IMR-90 (cell line): Measurements from ENCODE around the gene FAM78A.

ENCODE experiments used
- CEBPB ChIP-seq: IDR thresholded peaks from 2 replicates; pipeline ENCODE4 v1.6.1; 2012; ENCODE audit warnings: low read depth, low read length, improper control_type of control experiment
- CHD1 ChIP-seq: IDR thresholded peaks from 2 replicates; pipeline ENCODE4 v1.6.1; 2012; ENCODE audit warnings: low read depth, low read length, improper control_type of control experiment
- CTCF ChIP-seq: conservative IDR thresholded peaks from 2 replicates; pipeline ENCODE4 v1.5.1; 2012; ENCODE audit warnings: mild to moderate bottlenecking, low read depth, low read length, improper control_type of control experiment
- FOS ChIP-seq: fragments of 150-350 bp; IDR thresholded peaks from 2 replicates; pipeline ENCODE4 v1.6.1; 2016; ENCODE audit warnings: low read depth, low read length
- MAFK ChIP-seq: IDR thresholded peaks from 2 replicates; pipeline ENCODE4 v1.6.1; 2012; ENCODE audit warnings: low read depth, low read length, improper control_type of control experiment
- MAZ ChIP-seq: IDR thresholded peaks from 2 replicates; pipeline ENCODE4 v1.6.1; 2012; ENCODE audit warnings: low read depth, mild to moderate bottlenecking, low read length, improper control_type of control experiment, moderate library complexity, borderline replicate concordance
- NFE2L2 ChIP-seq: fragments of 150-350 bp; IDR thresholded peaks from 2 replicates; pipeline ENCODE4 v1.6.1; 2016; ENCODE audit warnings: low read depth, mild to moderate bottlenecking, low read length
- POLR2A ChIP-seq: IDR thresholded peaks from 2 replicates; pipeline ENCODE4 v1.6.1; 2012; ENCODE audit warnings: mild to moderate bottlenecking, low read depth, low read length
- RAD21 ChIP-seq: IDR thresholded peaks from 2 replicates; pipeline ENCODE4 v1.6.1; 2012; ENCODE audit warnings: low read length, improper control_type of control experiment
- RFX5 ChIP-seq: IDR thresholded peaks from 2 replicates; pipeline ENCODE4 v1.8.0; 2012; ENCODE audit warnings: low read depth, mild to moderate bottlenecking, low read length, moderate library complexity
- SMC3 ChIP-seq: fragments of 150-350 bp; IDR thresholded peaks from 2 replicates; pipeline ENCODE4 v1.6.1; 2016; ENCODE audit warnings: low read depth, mild to moderate bottlenecking, antibody characterized with exemption, low read length, moderate library complexity
- TF ChIP-seq, protein P1 (sequence below): fragments of 150-350 bp; IDR thresholded peaks from 2 replicates; pipeline ENCODE4 v1.6.1; 2016; ENCODE audit warnings: low read depth, mild to moderate bottlenecking, low read length, moderate library complexity, borderline replicate concordance
- TF ChIP-seq, protein P2 (sequence below): fragments of 150-350 bp; IDR thresholded peaks from 2 replicates; pipeline ENCODE4 v1.6.1; 2017; ENCODE audit warnings: mild to moderate bottlenecking, antibody characterized with exemption, low read length, low read depth

DNA sequence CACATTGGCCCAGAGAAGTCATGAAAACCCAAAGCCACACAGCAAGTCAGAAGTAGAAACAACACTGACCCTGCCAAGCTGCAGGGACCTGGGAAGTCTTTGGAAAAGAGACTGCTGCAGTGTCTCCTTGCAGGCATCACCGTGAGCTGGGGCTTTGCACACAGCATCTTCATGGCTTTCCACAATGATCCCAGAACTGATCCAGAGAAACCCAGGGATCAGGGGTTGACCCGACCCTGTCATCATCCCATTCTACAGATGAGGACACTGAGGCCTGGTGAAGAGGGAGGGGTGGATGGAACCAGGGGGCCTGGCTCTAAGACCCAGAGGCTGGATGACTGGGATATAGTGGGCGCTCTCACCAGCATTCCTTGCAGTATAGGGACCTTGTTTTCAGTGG, 4.3 kb upstream of the FAM78A start:
- TF ChIP-seq RAD21, result no peak
- TF ChIP-seq RFX5, result no peak
- no peak for TF ChIP-seq SMC3
- no peak for TF ChIP-seq CEBPB
- no peak for TF ChIP-seq FOS
- TF ChIP-seq CTCF, result no peak
- no peak for TF ChIP-seq MAZ
- TF ChIP-seq POLR2A, result no peak
- TF ChIP-seq, protein P1, sequence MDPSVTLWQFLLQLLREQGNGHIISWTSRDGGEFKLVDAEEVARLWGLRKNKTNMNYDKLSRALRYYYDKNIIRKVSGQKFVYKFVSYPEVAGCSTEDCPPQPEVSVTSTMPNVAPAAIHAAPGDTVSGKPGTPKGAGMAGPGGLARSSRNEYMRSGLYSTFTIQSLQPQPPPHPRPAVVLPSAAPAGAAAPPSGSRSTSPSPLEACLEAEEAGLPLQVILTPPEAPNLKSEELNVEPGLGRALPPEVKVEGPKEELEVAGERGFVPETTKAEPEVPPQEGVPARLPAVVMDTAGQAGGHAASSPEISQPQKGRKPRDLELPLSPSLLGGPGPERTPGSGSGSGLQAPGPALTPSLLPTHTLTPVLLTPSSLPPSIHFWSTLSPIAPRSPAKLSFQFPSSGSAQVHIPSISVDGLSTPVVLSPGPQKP, result no peak
- no peak for TF ChIP-seq NFE2L2
- TF ChIP-seq MAFK, result no peak
- TF ChIP-seq, protein P2, sequence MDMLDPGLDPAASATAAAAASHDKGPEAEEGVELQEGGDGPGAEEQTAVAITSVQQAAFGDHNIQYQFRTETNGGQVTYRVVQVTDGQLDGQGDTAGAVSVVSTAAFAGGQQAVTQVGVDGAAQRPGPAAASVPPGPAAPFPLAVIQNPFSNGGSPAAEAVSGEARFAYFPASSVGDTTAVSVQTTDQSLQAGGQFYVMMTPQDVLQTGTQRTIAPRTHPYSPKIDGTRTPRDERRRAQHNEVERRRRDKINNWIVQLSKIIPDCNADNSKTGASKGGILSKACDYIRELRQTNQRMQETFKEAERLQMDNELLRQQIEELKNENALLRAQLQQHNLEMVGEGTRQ, result no peak
- TF ChIP-seq CHD1, result no peak
